H1 (cell line): ENCODE results near the gene CACNA1C. TPM values are rescaled to one million over a fixed set of nuclear protein-coding genes. Genes with fewer than 3 reads are reported as not detected.

Source experiments
- FOSL1 ChIP-seq: IDR thresholded peaks from 2 replicates; pipeline ENCODE4 v1.6.1; 2011; ENCODE audit warnings: mild to moderate bottlenecking, low read depth, low read length, moderate library complexity; ENCODE audit not compliant: insufficient read depth
- KDM1A ChIP-seq: fragments of 200-600, 300-600 bp; sonication (generic); IDR thresholded peaks from 2 replicates; pipeline ENCODE4 v1.7.1; 2016; ENCODE audit warnings: mild to moderate bottlenecking, low read length, borderline replicate concordance
- polyA plus RNA-seq, 7 experiments: library from polyadenylated mRNA; depleted of rRNA in 3 of 7; stranded (reverse) in 5 of 7; unstranded in 2 of 7; fragments of >200 nt in 5 of 7; fragments of 200-250 nt in 2 of 7; gene quantifications; 1 replicate in 5 of 7; 2 replicates in 1 of 7; 4 replicates in 1 of 7; pipeline versions ENCODE4 v1.2.1 to v1.2.3, GENCODE V29; 2011 to 2013; ENCODE audit warnings: missing spikeins in 2 of 7, mixed read lengths in 2 of 7
- total RNA-seq: library from RNA; stranded (reverse); fragmentation: NEBNext Ultra II Directional; extraction: Animal tissue kit (Norgen Biotek cat#: 25700); gene quantifications from 2 replicates; pipeline ENCODE4 v1.2.1, GENCODE V29; 2021
- TF ChIP-seq, protein P1 (sequence below): IDR thresholded peaks from 2 replicates; pipeline ENCODE4 v1.6.1; 2011; ENCODE audit warnings: low read length, improper control_type of control experiment
- TF ChIP-seq, protein P2 (sequence below): IDR thresholded peaks from 2 replicates; pipeline ENCODE4 v1.6.1; 2011; ENCODE audit warnings: low read depth, mild to moderate bottlenecking, low read length; ENCODE audit not compliant: insufficient read depth

Gene CACNA1C
- total and polyA plus RNA-seq, 2 of the 8 experiments (the other 6 are each of a cell fraction or from before 2014, with no cell fraction given) = 1.3 TPM

DNA sequence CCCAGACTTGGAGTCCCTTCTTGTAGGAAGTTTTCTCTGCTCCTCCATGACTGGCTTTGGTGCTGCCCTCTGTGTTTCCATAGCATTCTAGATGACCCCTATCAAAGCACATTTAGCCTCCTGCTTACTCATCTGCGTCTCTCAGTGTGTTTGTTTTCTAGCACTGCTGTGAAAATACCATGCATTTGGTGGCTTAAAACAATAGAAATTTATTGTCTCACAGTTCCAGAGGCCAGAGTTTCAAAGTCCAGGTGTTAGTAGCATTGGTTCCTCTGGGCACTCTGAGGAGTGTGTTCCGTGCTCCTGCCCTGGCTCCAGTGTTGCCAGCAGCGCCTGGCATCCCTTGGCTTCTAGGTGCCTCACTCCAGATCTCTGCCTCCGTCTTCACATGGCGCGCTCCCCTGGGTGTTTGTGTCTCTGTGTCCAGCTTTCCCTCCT is 86.1 kb downstream of the CACNA1C start (continued):
- TF ChIP-seq, protein P1, sequence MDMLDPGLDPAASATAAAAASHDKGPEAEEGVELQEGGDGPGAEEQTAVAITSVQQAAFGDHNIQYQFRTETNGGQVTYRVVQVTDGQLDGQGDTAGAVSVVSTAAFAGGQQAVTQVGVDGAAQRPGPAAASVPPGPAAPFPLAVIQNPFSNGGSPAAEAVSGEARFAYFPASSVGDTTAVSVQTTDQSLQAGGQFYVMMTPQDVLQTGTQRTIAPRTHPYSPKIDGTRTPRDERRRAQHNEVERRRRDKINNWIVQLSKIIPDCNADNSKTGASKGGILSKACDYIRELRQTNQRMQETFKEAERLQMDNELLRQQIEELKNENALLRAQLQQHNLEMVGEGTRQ = no peak
- no peak for TF ChIP-seq KDM1A
- TF ChIP-seq, protein P2, sequence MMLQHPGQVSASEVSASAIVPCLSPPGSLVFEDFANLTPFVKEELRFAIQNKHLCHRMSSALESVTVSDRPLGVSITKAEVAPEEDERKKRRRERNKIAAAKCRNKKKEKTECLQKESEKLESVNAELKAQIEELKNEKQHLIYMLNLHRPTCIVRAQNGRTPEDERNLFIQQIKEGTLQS = no peak
- no peak for TF ChIP-seq FOSL1
